ENCODE measurements around the gene CNN2. TPM values are rescaled to one million over a fixed set of nuclear protein-coding genes. Genes with fewer than 3 reads are reported as not detected.

CNN2 gene
- total and polyA plus RNA-seq, 9 of the 15 experiments (the other 6 are each of a cell fraction or from before 2014, with no cell fraction given), result 12.1 to 174 (median 52.7) TPM

DNA sequence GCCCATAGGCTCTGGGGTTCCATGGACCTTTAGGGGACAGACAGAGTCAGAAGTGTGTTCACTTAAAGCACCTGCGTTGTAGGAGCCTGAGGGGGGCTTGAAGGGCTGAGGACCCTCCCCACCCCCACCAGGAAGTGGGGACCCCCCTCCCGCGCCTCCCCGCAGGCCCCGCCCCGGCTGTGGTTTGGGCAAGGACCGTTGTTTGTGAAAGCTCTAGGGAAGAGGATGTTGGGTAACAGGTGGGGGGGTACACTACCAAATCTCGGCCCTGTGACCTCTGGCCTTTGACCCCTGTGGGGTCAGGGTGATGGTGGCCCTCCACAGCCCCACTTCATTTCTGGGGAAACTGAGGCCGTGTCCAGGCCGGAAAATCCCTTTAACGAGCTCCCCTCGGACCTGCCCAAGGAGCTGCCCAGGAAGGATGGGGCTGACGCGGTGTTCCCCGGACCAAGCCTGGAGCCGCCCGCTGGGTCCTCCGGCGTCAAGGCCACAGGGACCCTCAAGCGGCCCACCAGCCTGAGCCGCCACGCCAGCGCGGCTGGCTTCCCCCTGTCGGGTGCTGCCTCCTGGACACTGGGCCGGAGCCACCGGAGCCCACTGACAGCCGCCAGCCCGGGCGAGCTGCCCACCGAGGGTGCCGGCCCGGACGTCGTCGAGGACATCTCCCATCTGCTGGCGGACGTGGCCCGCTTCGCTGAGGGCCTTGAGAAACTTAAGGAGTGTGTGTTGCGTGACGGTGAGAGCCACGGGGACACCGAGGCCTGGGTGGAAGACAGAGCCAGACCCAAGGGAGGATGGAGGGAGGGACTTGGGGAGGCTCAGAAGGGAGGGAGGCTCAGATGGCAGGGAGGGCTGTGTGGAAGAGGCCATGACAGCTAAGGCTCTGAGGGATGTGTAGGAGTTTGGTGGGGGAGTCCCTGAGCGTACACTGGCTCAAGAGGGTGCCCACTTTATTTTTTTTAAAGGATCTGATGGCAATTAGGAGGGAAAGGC lies 41.9 kb downstream of the CNN2 start (continued):
- no peak for TF ChIP-seq MCM2 (IDR thresholded peaks at IDR 0.05; ENCODE audit: low read depth)
- TF ChIP-seq RCOR1 (IDR thresholded peaks at IDR 0.05; ENCODE audit: borderline replicate concordance in 1 of 2, low read depth in 2 of 2, low read length in 2 of 2), result peak; percentile 82 to 97
- TF ChIP-seq, protein P1, sequence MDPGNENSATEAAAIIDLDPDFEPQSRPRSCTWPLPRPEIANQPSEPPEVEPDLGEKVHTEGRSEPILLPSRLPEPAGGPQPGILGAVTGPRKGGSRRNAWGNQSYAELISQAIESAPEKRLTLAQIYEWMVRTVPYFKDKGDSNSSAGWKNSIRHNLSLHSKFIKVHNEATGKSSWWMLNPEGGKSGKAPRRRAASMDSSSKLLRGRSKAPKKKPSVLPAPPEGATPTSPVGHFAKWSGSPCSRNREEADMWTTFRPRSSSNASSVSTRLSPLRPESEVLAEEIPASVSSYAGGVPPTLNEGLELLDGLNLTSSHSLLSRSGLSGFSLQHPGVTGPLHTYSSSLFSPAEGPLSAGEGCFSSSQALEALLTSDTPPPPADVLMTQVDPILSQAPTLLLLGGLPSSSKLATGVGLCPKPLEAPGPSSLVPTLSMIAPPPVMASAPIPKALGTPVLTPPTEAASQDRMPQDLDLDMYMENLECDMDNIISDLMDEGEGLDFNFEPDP (CRISPR knock-in tag; IDR thresholded peaks at IDR 0.05), result no peak
- peak; percentile 84; the same call in 1 of the 2 replicates for TF ChIP-seq NR2F6 (CRISPR knock-in tag; IDR thresholded peaks at IDR 0.05)
- no peak for TF ChIP-seq CHD2 (IDR thresholded peaks at IDR 0.05; ENCODE audit: low read depth, low read length)
- TF ChIP-seq, protein P2, sequence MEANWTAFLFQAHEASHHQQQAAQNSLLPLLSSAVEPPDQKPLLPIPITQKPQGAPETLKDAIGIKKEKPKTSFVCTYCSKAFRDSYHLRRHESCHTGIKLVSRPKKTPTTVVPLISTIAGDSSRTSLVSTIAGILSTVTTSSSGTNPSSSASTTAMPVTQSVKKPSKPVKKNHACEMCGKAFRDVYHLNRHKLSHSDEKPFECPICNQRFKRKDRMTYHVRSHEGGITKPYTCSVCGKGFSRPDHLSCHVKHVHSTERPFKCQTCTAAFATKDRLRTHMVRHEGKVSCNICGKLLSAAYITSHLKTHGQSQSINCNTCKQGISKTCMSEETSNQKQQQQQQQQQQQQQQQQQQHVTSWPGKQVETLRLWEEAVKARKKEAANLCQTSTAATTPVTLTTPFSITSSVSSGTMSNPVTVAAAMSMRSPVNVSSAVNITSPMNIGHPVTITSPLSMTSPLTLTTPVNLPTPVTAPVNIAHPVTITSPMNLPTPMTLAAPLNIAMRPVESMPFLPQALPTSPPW (CRISPR knock-in tag; IDR thresholded peaks at IDR 0.05), result peak; percentile 49
- TF ChIP-seq, protein P3, sequence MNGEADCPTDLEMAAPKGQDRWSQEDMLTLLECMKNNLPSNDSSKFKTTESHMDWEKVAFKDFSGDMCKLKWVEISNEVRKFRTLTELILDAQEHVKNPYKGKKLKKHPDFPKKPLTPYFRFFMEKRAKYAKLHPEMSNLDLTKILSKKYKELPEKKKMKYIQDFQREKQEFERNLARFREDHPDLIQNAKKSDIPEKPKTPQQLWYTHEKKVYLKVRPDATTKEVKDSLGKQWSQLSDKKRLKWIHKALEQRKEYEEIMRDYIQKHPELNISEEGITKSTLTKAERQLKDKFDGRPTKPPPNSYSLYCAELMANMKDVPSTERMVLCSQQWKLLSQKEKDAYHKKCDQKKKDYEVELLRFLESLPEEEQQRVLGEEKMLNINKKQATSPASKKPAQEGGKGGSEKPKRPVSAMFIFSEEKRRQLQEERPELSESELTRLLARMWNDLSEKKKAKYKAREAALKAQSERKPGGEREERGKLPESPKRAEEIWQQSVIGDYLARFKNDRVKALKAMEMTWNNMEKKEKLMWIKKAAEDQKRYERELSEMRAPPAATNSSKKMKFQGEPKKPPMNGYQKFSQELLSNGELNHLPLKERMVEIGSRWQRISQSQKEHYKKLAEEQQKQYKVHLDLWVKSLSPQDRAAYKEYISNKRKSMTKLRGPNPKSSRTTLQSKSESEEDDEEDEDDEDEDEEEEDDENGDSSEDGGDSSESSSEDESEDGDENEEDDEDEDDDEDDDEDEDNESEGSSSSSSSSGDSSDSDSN (IDR thresholded peaks at IDR 0.05; ENCODE audit: borderline replicate concordance in 1 of 2, low read depth in 2 of 2, low read length in 2 of 2), result no peak
- TF ChIP-seq KDM2B (CRISPR knock-in tag; IDR thresholded peaks at IDR 0.05), result no peak
- TF ChIP-seq BCL6 (CRISPR knock-in tag; IDR thresholded peaks at IDR 0.05), result no peak
- no peak for TF ChIP-seq ETV1 (tag; conservative IDR thresholded peaks at IDR 0.05; ENCODE audit: low read depth)
- TF ChIP-seq CEBPG (CRISPR knock-in tag; IDR thresholded peaks at IDR 0.05), result peak; percentile 42; the same call in 1 of the 2 replicates
- TF ChIP-seq CEBPG (tag; conservative IDR thresholded peaks at IDR 0.05 in 1 of 2, IDR thresholded peaks at IDR 0.05 in 1 of 2), result peak in 1 of 2 experiments; percentile 5; a peak in 1 of 4 replicates
- TF ChIP-seq CEBPB (tag; IDR thresholded peaks at IDR 0.05), result 0 out of 2 replicates have a peak, but pooled peaks have one; percentile 19
- TF ChIP-seq, protein P4, sequence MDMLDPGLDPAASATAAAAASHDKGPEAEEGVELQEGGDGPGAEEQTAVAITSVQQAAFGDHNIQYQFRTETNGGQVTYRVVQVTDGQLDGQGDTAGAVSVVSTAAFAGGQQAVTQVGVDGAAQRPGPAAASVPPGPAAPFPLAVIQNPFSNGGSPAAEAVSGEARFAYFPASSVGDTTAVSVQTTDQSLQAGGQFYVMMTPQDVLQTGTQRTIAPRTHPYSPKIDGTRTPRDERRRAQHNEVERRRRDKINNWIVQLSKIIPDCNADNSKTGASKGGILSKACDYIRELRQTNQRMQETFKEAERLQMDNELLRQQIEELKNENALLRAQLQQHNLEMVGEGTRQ (CRISPR knock-in tag; IDR thresholded peaks at IDR 0.05), result no peak
- TF ChIP-seq HDAC2 (IDR thresholded peaks at IDR 0.05), result peak; percentile 60; the same call in 1 of the 2 replicates
- TF ChIP-seq STAT5B (CRISPR knock-in tag; IDR thresholded peaks at IDR 0.05), result no peak
- TF ChIP-seq RBM15 (IDR thresholded peaks at IDR 0.05; ENCODE audit: insufficient read depth, low read length), result no peak
- TF ChIP-seq MTA2 (IDR thresholded peaks at IDR 0.05; ENCODE audit: low read depth), result 0 out of 2 replicates have a peak, but pooled peaks have one; percentile 33
- TF ChIP-seq FUS (optimal IDR thresholded peaks at IDR 0.05; ENCODE audit: low read depth, low read length), result no peak
- no peak for TF ChIP-seq ZBED1 (IDR thresholded peaks at IDR 0.05)
- no peak for TF ChIP-seq OTX1 (CRISPR knock-in tag; IDR thresholded peaks at IDR 0.05)
- TF ChIP-seq BMI1 (IDR thresholded peaks at IDR 0.05; ENCODE audit: low read length), result no peak
- TF ChIP-seq GATAD2A (IDR thresholded peaks at IDR 0.05), result no peak
